GM12891 (cell line): Measurements from ENCODE around the gene CREB3L2.

Experiments
- DNase-seq: peaks from one replicate; pipeline ENCODE4 v3.0.0; 2011; ENCODE audit warnings: low spot score; ENCODE audit not compliant: insufficient read length
- FAIRE-seq: peaks from 2 replicates; lab custom pipeline; 2011; peaks lifted over from hg19 to GRCh38; lab: Jason Lieb, UNC
- PAX5 ChIP-seq: IDR thresholded peaks from 2 replicates; pipeline ENCODE4 v1.6.1; 2011; ENCODE audit warnings: low read length, moderate library complexity, mild to moderate bottlenecking; ENCODE audit not compliant: insufficient read depth, severe bottlenecking
- POLR2A ChIP-seq: IDR thresholded peaks from 2 replicates; pipeline ENCODE4 v1.6.1; 2011; ENCODE audit warnings: low read depth, low read length, control low read depth
- POLR2AphosphoS5 ChIP-seq: IDR thresholded peaks from 2 replicates; pipeline ENCODE4 v1.6.1; 2011; ENCODE audit warnings: low read depth, low read length, control low read depth
- POU2F2 ChIP-seq: IDR thresholded peaks from 2 replicates; pipeline ENCODE4 v1.6.1; 2011; ENCODE audit warnings: low read depth, mild to moderate bottlenecking, control low read depth, low read length, moderate library complexity
- SPI1 ChIP-seq: IDR thresholded peaks from 2 replicates; pipeline ENCODE4 v1.6.1; 2011; ENCODE audit warnings: low read depth, low read length, control low read depth
- TAF1 ChIP-seq: IDR thresholded peaks from 2 replicates; pipeline ENCODE4 v1.6.1; 2011; ENCODE audit warnings: low read depth, low read length, control low read depth

The CREB3L2 gene

GRCh38 chr7:137873979-137874777, 127.7 kb downstream of the CREB3L2 start:
- no peak for FAIRE-seq
- no peak for TF ChIP-seq POU2F2
- TF ChIP-seq POLR2A, result no peak
- TF ChIP-seq TAF1, result no peak
- no peak for TF ChIP-seq SPI1
- TF ChIP-seq PAX5, result no peak
- TF ChIP-seq POLR2AphosphoS5, result no peak
- no peak for DNase-seq

- no peak for DNase-seq
- FAIRE-seq, result no peak
- TF ChIP-seq POU2F2 (no peak), POLR2A (no peak), TAF1 (no peak), POLR2AphosphoS5 (no peak), PAX5 (no peak), SPI1 (no peak)
Measured at GRCh38 chr7:137873524-137873923, 128.4 kb downstream of the CREB3L2 start.

GRCh38 chr7:137871170-137871915, 130.5 kb downstream of the CREB3L2 start:
- FAIRE-seq, result no peak
- TF ChIP-seq POU2F2 (no peak), POLR2A (no peak), TAF1 (no peak), PAX5 (no peak), SPI1 (no peak), POLR2AphosphoS5 (no peak)
- no peak for DNase-seq

GRCh38 chr7:137870684-137871083, 131.2 kb downstream of the CREB3L2 start:
- DNase-seq (no peak), FAIRE-seq (no peak)
- TF ChIP-seq POLR2AphosphoS5 (no peak), SPI1 (no peak), POLR2A (no peak), POU2F2 (no peak), PAX5 (no peak), TAF1 (no peak)

- no peak for TF ChIP-seq POU2F2
- TF ChIP-seq POLR2A, result no peak
- no peak for TF ChIP-seq POLR2AphosphoS5
- TF ChIP-seq PAX5, result no peak
- TF ChIP-seq TAF1, result no peak
- no peak for TF ChIP-seq SPI1
- DNase-seq, result no peak
- FAIRE-seq, result no peak
Measured at GRCh38 chr7:137870078-137870477, 131.8 kb downstream of the CREB3L2 start.

- TF ChIP-seq POU2F2 (no peak), TAF1 (no peak), POLR2AphosphoS5 (no peak), SPI1 (no peak), PAX5 (no peak), POLR2A (no peak)
- FAIRE-seq, result no peak
Measured at GRCh38 chr7:137869260-137869659, 132.6 kb downstream of the CREB3L2 start.

GRCh38 chr7:137867289-137867688, 134.6 kb downstream of the CREB3L2 start:
- no peak for TF ChIP-seq SPI1
- no peak for TF ChIP-seq TAF1
- TF ChIP-seq POLR2A, result no peak
- no peak for TF ChIP-seq POU2F2
- DNase-seq (no peak), FAIRE-seq (no peak)

More at GRCh38 chr7:137869260-137869659, 132.6 kb downstream of the CREB3L2 start:
- DNase-seq, result no peak

- FAIRE-seq (no peak), DNase-seq (no peak)
- TF ChIP-seq SPI1, result no peak
- TF ChIP-seq TAF1, result no peak
- no peak for TF ChIP-seq POLR2AphosphoS5
- TF ChIP-seq PAX5, result no peak
- TF ChIP-seq POLR2A, result no peak
- TF ChIP-seq POU2F2, result no peak
Measured at GRCh38 chr7:137865764-137866163, 136.1 kb downstream of the CREB3L2 start.

GRCh38 chr7:137862964-137863363, 138.9 kb downstream of the CREB3L2 start:
- no peak for FAIRE-seq
- DNase-seq, result no peak
- TF ChIP-seq POU2F2 (no peak), PAX5 (no peak), POLR2AphosphoS5 (no peak), POLR2A (no peak), SPI1 (no peak), TAF1 (no peak)

GRCh38 chr7:137862358-137862757, 139.5 kb downstream of the CREB3L2 start:
- no peak for DNase-seq
- no peak for FAIRE-seq
- TF ChIP-seq TAF1 (no peak), POLR2A (no peak), POU2F2 (no peak), SPI1 (no peak), PAX5 (no peak), POLR2AphosphoS5 (no peak)
